Head of caudate nucleus (tissue), 42 donors: ENCODE measurements around the gene HYPK.

Experiments
- DNase-seq, 42 donors: peaks; one replicate each; pipeline versions ENCODE4 v3.0.0 to v3.0.0-alpha.2; 2020 to 2021; ENCODE audit warnings: mixed read lengths in 7 of 42
- intact Hi-C: fragments of 100-400 bp; cut with DNase I; formaldehyde crosslinking; loops from one replicate; pipeline ENCODE4 v1.15.0; 2022

HYPK gene, protein sequence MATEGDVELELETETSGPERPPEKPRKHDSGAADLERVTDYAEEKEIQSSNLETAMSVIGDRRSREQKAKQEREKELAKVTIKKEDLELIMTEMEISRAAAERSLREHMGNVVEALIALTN

DNA sequence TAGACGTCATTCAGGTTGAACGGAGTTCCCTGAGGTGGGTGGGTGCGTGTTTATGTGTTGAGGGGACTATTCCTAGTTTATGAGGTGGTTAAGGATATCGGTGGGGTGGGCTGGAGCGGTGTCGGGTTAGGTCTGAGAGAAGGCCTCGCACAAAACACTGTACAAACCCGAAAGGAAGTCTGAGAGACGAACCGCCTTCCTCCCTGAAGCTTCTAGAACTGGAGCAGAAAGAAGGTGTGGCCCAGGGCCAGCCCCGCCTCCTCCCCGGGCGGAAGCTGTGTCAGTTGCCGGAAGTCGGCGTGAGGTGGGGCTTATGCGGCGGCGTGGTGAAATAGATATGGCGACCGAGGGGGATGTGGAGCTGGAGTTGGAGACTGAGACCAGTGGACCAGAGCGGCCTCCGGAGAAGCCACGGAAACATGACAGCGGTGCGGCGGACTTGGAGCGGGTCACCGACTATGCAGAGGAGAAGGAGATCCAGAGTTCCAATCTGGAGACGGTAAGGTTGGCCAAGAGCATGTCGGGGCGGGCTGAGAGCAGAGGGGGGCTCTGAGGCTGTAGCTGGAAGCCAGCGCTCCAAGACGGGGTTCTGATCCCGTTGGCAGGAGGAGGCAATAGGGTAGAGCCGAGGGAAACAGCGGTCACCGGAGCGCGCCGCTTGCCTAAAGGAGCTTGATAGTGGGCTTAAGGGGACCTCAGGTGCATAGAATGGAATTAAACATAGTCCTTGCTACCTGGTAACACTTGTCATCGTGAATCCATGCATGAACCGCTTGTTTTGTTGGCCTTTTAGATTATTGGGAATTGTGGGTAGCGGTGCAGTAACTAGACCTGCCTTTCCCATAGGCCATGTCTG, at the start of gene HYPK:
Gene HYPK, plus strand, starts transcription at position 314 of the 856 bp plus-strand sequence. Its CDS starts 24 bp downstream, at position 338.
- peak; percentile 90 to 98 (median 95) for DNase-seq
- intact Hi-C loops, result no loop called here

DNA sequence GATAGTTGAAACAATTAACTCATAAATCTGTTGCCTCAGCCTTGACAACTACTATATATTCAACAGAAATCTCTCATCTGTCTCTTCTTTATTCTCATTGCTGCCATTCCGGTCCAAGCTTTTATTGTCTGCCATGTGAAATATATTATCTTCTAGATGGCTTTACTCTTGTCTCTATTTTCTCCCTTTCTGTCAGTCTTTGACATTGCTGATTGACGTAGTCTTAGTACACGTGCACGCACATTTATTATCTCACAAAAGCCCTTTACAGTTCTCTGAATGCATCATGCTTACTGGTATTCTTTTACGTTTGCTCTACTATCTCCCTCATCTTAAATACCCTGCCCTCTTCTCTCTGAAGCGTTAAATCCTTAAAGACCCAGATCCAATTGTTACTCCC, 48.5 kb upstream of the HYPK start:
- intact Hi-C loops, result no loop called here
- DNase-seq, result no peak

DNA sequence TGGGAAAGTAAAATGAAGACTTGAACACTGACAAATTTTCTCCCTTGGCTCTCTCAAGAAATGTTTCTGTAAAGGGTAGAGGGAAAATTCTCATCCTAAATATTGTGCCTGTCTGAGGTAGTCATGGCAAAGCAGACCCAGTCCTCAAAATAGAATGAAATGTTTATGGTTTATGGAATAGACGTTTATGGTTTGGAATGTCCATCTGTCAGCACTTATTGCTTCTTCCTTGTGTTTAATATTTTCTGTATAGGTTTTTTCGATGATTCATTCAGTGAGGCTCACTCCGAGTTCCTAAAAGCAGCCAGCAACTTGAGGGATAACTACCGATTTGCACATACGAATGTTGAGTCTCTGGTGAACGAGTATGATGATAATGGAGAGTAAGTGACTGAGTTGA, 37.6 kb upstream of the HYPK start:
- peak in 1 of 42 donors; percentile 2 for DNase-seq
- intact Hi-C loops, result no loop called here

DNA sequence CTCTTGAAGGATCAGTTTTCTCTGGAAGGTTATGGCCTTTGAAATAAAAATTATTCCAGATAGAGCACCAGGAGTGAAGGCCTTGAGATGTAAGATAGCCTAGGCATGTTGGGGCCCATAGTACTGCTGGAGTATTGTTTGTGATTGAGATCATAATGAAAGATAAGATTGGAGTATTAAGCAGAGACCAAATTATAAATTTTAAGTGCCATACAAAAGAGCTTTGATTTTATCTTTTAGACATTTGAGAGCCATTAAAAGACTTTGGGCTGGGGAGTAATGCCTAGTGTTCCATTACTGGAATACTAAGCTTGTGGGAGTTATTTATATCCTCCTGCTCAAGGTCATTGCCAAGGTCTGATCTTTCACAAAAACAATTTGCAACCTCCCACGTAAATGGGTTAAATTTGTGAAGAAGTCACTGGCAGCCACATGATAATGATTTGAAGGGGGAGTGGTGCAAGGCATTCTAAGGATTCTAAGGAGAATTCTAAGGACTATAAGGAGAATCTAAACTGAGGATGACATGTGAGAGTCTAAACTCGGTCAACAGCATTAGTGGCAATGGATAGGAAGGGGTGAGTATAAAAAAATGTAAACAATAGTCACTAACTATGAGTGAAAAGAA, 36.5 kb upstream of the HYPK start:
- intact Hi-C loops, result no loop called here

DNA sequence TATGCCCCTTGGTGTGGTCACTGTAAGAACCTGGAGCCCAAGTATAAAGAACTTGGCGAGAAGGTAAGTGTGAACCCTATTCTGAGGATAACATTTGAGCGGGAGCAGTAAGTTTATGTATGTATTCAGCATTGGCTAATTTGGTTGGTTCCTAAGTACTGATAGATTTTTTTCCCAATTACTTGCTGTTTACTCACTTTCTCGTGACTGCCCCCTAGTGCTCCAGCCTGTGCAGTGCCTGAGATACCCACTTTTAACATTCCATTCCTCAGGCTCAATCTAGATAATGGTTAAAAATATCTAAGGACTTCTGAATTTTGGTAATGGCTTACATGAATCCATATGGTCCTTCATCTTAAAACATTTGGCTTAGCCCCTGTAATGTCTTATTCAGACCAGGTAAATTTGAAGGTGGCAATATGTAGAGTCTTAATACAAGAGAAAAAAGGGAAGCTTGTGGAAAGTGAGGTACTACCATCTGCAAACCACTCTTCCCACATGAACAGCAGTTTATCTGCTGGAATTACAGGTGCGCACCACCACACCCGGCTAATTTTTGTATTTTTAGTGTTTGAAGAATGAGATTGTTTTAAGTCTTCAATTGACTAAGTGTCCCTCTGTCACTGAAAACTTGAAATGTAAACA, 30.7 kb upstream of the HYPK start:
- peak in 39 of 42 donors; percentile 15 to 85 (median 67) for DNase-seq
- intact Hi-C loops, result no loop called here

More for the DNA sequence above, 36.5 kb upstream of the HYPK start:
- DNase-seq, result peak in 1 of 42 donors; percentile 38

DNA sequence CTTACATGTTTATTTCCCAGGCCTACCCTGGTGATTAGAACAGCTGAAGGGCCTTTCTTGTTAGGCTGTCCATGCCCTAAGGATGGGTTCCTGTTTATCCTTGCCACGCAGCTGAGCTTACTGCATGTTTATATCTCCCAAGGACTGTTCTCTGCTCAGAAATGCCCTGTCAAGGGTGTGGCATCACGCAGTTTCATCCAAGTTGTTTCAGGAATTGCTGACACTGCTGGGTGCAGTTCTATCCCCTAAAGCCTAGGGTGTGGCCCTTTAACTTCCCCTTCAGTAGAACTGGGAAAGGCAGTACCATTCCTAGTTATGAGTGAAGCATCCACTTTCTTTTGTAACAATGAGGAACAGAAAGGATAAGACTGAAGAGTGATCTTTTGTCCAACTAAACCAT, 28.6 kb upstream of the HYPK start:
- intact Hi-C loops, result no loop called here
- no peak for DNase-seq

DNA sequence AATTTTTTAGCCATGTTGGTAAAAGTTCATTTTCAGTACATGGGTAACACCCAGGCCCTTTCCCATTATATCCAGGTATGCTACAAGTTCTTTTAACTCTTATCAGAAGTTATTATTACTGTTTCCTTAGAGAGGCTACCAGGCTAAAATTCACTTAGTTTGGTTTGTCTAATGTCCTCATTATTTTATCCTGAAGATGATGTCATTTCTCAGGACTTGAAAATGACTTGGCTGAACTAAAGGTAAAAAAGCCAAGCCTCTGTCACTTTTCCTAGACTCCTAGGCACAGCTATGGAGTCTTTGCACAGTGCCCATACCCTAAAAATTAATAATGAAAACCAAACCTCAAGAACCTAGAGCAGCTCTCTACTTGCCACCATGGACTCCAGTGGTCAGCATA, 27.8 kb upstream of the HYPK start:
- DNase-seq, result no peak
- intact Hi-C loops, result no loop called here

DNA sequence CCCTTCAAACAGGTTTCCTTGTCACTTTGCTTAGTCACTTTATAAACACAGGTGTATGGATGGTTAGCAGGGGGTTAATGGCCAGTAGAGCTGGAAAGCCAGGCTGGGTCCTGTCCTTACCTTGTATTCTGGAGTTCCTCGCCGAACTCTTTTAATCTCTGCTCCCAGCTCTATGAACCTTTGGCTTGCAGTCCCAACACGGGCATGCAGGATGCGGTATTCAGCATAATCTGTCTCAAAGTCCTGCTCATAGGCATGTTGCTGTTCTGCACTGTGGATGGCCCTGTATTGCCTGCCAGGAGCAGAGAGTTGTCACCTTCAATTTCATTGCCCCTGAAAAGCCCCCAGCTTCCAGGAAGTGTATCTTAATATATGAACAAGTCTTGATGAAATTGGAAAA, 26.3 kb upstream of the HYPK start:
- intact Hi-C loops, result no loop called here
- no peak for DNase-seq

DNA sequence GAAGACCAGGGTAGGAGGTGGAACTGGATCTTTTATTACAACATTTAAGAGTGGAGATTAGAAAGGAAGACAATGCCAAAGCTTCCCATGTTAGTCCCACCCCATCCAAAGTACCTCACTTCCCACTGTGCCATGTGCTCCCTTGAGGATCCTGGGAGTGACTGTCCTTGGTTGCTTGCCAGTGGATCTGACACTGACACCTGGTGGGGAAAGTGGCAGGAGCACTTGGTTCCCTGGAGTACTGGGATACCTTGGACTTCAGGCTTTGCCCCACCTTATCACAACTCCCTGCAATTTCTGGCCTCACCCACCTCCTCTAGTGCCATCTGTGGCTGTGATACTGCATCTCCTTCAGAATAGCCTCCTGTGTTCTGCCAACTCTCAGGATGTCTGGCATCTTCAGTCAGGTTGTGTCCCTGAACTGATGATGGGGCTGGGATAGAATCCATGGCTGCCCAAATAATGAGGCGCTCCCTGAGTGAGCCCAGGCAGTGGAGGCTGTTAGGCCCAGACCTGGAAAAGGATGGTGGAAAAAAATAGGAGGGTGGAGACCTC, 24.9 kb upstream of the HYPK start:
- DNase-seq, result peak in 23 of 42 donors; percentile 29 to 74 (median 46)
- intact Hi-C loops, result no loop called here

DNA sequence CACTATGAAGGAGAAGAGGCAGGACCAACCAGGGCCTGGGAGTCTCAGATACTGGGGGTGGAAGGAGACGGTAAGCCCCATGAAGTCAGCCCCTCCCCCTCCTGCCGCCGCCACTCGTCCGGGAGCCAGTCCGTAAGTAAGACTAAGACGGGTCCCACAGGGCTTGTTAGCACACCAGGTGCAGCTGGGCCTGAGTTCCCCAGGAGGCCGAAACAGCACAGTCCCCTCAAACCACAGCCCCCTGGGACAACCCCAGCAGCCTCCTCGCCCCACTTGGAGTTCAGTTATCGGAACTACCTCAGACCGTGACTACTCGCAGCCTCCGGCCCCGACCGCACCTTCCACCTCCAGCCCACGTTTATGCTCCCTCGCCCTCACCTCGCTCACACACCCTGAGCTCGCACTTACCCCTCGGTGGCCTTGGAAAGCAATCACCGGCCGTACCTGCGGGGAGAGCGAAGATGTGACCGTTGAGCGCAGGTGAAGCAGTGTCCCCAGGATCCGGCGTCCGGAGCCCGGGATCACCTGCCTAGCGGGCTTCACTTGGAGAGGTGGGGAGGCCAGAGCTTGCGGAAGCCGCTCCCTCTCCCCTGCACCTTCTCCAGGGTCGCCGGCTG, 24.2 kb upstream of the HYPK start:
- DNase-seq, result peak in 3 of 42 donors; percentile 15 to 46 (median 28)
- intact Hi-C loops, result no loop called here

DNA sequence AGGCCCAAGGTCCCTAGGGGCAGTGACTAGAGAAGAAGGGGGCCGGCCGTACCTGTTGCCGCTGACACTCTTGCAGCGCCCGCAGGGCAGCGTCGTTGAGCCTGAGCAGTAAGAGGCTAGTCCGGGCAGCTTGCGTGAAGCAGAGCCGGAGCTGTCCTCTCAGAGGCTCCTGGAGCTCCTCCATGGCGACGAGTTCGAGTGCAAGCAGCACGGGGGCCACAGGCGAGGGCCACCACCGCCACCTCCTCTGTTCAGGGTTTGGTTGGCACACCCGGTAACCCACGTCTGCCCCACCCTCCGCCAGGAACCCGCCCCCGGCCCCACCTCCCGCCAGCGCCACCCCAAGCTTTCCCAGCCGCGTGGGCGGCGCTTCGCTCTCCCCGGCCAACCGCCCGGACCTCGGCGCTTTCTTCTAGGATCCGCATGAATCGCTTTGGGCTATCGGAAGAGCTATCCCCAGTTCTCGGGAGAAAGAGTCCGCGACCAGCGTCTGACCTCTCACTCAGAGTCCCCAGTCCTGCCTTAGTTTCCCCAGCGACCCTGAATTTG, 23.6 kb upstream of the HYPK start, which contains the start of gene ELL3:
Gene ELL3, minus strand, starts transcription at position 249 of the 549 bp plus-strand sequence. Its CDS starts 65 bp downstream, at position 184.
- intact Hi-C loops, result no loop called here
- peak in 39 of 42 donors; percentile 35 to 83 (median 64) for DNase-seq

DNA sequence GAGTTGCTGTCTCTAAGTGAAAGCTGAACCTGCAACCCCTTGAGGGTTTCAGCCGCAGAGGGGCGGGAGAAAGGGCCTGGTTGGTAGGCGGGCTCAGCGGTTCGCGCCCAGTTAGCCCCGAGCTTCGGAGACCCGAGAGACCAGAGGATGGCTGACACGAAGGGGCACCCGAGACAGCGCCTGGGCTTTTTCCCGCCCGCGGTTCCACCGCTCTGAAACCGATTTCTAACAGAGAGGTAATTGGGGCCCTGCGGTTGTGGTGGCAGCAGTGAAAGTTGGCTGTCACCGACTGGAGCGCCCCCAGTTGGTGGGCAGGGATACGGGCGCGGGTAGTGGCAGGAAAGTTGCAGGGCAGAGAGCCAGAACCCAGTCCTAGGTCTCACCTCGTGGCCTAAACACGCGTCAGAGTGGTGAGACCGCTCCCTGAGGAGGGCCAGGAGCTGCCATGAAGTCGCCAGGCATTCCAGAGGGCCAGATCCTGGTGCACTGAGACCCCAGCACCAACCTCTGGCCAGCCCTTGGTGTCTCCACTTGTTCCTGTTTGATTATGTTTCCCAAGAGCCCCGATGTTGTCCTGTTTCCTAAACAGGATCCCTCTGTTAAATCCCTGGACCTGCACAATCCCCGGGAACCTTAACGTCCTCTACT, 23.0 kb upstream of the HYPK start:
- intact Hi-C loops, result no loop called here
- DNase-seq, result peak in 41 of 42 donors; percentile 55 to 88 (median 72)

DNA sequence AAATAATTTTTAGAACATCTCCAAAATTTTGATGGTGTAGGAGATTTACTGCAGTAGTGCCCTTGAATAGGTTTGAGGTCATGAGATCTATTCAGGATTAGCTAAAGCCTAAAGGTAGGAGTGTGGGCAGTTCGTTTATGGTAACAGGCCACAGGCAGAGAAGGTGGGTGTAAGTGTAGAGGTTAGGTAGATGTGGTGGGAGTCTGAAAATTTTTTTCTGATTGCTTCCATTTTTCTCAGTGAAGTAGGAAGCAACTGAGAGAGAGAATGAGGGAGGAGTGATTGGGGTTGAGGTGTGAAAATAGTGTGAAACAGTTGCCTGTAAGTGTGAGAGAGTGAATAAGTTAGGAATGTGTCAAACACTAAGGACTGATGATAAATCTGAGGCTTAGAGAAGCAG, 21.4 kb upstream of the HYPK start:
- DNase-seq, result no peak
- intact Hi-C loops, result no loop called here

DNA sequence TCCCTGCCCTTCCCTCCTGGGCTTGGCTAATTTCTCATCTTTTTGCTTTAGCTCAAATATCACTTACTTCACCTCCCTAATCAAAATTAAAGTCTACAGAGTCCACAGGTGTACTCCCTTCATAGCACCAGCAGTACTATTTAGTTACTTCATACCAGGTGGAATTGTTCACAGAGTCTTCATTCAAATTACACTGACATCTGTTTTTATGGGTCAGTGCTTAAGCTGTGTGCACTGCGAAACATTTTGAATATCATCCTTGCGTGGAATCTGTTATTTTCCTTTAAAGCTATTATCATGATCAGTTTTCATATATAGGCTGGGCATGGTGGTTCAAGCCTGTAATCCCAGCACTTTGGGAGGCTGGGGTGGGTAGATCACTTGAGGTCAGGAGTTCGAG, 11.0 kb upstream of the HYPK start:
- DNase-seq, result no peak
- intact Hi-C loops, result no loop called here

DNA sequence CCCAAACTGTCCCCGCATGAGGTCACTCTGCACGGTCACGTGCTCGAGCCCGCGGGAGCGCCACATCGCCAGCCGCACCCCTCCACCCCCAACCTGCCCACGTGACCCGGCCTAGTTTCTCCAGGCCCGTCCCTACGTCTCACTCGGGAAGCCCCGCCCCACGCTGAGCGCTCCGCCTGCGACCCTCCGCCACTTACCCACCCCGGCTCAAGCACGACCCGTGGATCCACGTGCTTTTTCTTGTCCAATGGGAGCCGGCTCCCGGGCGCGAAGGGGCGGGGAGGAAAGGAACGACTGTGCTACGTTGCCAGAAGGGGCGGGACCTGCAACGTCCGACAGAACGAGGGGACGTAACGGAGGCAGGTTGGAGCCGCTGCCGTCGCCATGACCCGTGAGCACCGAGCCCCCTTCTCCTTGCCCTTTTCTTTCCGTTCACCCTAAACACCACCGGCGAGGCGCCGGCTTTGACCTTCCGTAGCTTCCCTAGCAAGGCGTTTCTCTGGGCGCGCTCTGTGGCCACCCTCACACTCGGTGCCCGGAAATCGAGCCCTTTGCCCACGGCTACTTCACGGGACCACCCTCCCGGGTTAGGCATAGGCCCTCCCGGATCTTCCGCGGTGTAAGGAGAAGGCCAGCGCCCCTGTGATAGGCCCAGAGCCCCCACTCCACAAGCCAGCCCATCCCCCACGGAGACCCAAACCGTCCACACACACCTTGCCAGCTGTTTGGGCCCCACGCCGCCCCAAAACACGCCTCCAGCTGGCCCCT, 8.2 kb upstream of the HYPK start, which contains the start of gene SERF2:
Gene SERF2, plus strand, starts transcription at position 328 of the 768 bp plus-strand sequence. Its CDS starts 57 bp downstream, at position 385.
- DNase-seq, result peak; percentile 100
- intact Hi-C loops, result loop anchor here (10.0 kb wide), 1 partner anchor 47 kb away; the partner anchor contains the start of gene PDIA3

DNA sequence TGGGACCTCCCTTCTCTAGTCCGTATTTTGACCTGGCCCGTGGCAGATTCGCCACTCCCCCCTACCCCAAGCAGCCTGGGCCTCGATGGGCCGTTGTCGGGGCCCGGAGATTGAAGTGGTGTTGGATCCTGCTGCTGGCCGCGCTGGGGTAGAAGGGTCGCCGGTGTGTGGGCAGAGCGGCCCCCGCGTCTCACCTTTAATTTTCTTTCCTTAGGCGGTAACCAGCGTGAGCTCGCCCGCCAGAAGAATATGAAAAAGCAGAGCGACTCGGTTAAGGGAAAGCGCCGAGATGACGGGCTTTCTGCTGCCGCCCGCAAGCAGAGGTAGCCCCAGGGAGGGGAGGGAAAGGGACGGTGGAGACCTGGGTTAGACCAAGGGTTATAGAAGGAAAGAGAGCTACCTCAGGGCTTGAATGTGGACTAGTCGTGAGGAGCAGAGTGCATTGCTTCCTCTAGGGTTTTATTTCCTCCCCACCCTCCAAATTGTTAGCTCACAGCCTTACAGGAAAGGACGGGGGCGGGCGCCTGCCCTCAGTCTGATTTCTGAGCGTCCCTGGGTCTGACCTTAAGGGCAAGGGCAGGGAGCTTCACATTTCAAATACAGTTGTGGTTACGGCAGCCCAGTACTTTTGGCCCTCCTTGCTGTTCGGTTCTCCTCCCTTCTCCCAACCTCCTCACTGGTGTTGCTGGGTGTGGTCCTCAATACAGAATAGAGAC, 7.5 kb upstream of the HYPK start:
- intact Hi-C loops, result loop anchor here (10.0 kb wide), 1 partner anchor 48 kb away; the partner anchor contains the start of gene PDIA3
- DNase-seq, result peak in 6 of 42 donors; percentile 16 to 45 (median 22)
